Occipital lobe (tissue), 2 donors: ENCODE data around the gene AMPD2. TPM values are rescaled to one million over a fixed set of nuclear protein-coding genes. Genes with fewer than 3 reads are reported as not detected.

Source experiments
- DNase-seq: peaks from one replicate; lab custom pipeline; 2025; lab: John Stamatoyannopoulos, UW
- total RNA-seq: library from RNA; depleted of rRNA; stranded (reverse); fragments of >200 nt; gene quantifications from one replicate; pipeline ENCODE4 v1.2.3, GENCODE V29; 2014

The AMPD2 gene
- total RNA-seq, 1 donor from 2014 or later, result 49.4 TPM

- DNase-seq, result no peak
Measured at GRCh38 chr1:109630081-109630897, 10.7 kb downstream of the AMPD2 start.

- no peak for DNase-seq
Measured at GRCh38 chr1:109630898-109631512, 11.4 kb downstream of the AMPD2 start.

GRCh38 chr1:109631513-109632505 is 12.2 kb downstream of the AMPD2 start:
- DNase-seq, result no peak

- peak; percentile 42 for DNase-seq
Measured at GRCh38 chr1:109632671-109633346, 13.2 kb downstream of the AMPD2 start.

GRCh38 chr1:109634292-109634691 is 14.7 kb downstream of the AMPD2 start:
- no peak for DNase-seq

- DNase-seq, result no peak
Measured at GRCh38 chr1:109634771-109635750, 15.4 kb downstream of the AMPD2 start.

GRCh38 chr1:109635862-109636200 is 16.2 kb downstream of the AMPD2 start:
- no peak for DNase-seq

- no peak for DNase-seq
Measured at GRCh38 chr1:109636201-109636952, 16.7 kb downstream of the AMPD2 start.

GRCh38 chr1:109637446-109637845 is 17.8 kb downstream of the AMPD2 start:
- no peak for DNase-seq

- DNase-seq, result no peak
Measured at GRCh38 chr1:109639063-109639840, 19.6 kb downstream of the AMPD2 start.

- no peak for DNase-seq
Measured at GRCh38 chr1:109639841-109640184, 20.2 kb downstream of the AMPD2 start.

- DNase-seq, result peak; percentile 49
Measured at GRCh38 chr1:109640285-109640865, 20.7 kb downstream of the AMPD2 start.

- no peak for DNase-seq
Measured at GRCh38 chr1:109641078-109641740, 21.6 kb downstream of the AMPD2 start.

- no peak for DNase-seq
Measured at GRCh38 chr1:109641861-109642260, 22.2 kb downstream of the AMPD2 start.

- DNase-seq, result no peak
Measured at GRCh38 chr1:109642626-109643025, 23.0 kb downstream of the AMPD2 start.

GRCh38 chr1:109643385-109644230 is 24.0 kb downstream of the AMPD2 start:
- no peak for DNase-seq

- DNase-seq, result no peak
Measured at GRCh38 chr1:109644670-109645069, 25.0 kb downstream of the AMPD2 start.
